ENCODE results near the gene CAVIN3.
A peak's percentile ranks its signal among the peaks of the same experiment; 100 is the strongest.

CAVIN3 gene, protein sequence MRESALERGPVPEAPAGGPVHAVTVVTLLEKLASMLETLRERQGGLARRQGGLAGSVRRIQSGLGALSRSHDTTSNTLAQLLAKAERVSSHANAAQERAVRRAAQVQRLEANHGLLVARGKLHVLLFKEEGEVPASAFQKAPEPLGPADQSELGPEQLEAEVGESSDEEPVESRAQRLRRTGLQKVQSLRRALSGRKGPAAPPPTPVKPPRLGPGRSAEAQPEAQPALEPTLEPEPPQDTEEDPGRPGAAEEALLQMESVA

GRCh38 chr11:6320411-6321155, at the start of gene CAVIN3:
TSS of gene CAVIN3 (minus strand) at chr11:6320501. CDS start at chr11:6320476, 25 bp downstream.
- peak; percentile 21 for DNase-seq (ENCODE audit: low read depth, low spot score)

GRCh38 chr11:6365659-6366058, 45.4 kb upstream of the CAVIN3 start:
- no peak for DNase-seq (ENCODE audit: low read depth, low spot score)

DNA sequence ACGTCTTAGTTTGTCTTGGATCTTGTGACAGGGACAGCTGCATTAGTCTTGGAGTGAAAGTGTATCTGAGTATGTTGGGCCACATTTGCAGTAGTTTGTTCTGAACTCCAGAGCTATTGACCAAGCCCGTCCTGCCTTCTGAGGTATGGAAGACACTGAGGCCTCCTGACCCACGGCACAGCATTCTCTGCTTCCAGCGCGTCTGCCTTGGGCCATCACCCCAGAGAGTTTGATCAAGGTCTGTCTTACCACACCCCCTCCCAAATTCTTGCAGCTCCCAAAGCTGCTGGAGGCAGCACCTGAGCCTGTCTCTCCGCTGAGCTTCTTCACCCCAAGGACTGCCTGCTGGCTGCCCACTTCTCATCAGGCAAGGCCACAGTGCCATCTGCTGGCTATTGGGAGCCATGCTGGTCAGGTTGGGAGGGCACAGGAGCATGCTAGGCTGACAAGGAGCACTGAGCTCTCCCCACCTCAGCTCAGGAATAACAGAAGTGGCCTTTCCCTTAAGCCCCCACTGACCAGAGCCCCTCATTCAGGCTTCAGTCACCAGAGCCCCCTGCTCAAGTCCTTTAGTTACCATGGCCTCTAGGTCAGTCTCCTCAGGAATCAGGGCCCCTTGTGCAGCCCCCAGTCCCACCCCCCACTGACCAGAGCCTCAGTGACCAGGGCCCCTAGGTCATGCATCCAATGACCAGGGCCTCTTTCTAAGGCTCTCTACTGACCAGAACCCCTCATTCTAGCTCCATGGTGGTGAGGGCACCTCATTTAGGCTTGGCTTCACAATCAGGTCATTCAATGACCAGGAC, 42.8 kb upstream of the CAVIN3 start:
- peak; percentile 40 for DNase-seq (ENCODE audit: low read depth, low spot score)

GRCh38 chr11:6362185-6362872, 42.0 kb upstream of the CAVIN3 start:
- no peak for DNase-seq (ENCODE audit: low read depth, low spot score)

GRCh38 chr11:6360183-6360582, 39.9 kb upstream of the CAVIN3 start:
- DNase-seq (ENCODE audit: low read depth, low spot score), result no peak

GRCh38 chr11:6357222-6357621, 36.9 kb upstream of the CAVIN3 start:
- DNase-seq (ENCODE audit: low read depth, low spot score), result no peak

DNA sequence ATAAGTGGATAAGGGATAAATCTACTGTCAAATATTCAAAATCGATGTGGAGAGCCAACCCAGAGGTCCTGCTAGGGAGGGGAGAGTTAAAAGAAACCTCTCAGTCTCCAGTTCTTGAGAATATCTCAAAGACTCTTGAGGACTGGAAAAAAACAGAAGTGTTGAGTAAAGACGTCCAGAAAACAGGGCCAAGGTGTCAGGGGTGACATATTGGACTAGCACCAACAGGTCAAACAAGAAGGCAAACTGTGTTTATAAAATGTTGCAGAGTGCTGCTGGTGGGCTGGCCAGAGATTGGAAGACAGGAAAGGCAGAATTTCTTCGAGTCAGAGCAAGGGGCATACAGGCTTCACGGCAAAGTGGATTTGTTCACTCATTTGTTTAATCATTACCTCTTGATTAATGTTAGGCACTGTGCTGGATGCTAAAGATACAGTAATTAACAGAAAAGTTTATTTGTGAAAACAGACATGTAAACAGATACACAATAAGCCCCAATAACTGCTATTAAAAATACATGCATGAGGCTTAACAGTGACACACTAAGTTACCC, 36.3 kb upstream of the CAVIN3 start:
- DNase-seq (ENCODE audit: low read depth, low spot score), result no peak

GRCh38 chr11:6354651-6355485, 34.6 kb upstream of the CAVIN3 start:
- no peak for DNase-seq (ENCODE audit: low read depth, low spot score)

DNA sequence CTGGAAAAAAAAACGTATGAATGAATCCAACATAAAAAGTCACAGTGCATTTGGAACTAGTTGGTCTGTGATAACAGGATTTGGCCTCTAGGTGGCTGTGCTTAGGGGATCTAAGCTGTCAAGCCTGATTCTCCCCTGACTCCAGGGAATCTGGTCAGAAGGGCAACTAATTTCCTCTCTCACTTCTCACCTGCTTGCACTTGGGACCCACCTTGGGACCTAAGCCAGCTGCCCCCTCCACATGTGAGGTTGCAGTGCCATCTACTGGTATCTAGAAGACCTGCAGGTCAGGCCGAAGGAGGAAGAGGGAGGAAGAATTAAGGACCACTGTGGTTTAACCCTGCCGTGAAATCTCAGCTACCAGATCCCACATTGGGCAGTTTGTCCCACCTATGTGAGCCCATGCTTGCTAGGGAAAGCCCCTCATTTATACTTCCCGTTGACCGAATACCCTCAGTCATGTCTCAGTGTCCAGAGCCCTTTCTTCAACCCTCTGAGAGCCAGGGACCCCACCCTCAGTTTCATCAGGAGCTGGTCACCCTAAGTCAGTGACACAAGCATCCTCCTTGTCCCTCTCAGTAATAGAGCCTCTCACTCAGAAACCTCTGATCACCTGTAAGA, 33.2 kb upstream of the CAVIN3 start:
- peak; percentile 30 for DNase-seq (ENCODE audit: low read depth, low spot score)

DNA sequence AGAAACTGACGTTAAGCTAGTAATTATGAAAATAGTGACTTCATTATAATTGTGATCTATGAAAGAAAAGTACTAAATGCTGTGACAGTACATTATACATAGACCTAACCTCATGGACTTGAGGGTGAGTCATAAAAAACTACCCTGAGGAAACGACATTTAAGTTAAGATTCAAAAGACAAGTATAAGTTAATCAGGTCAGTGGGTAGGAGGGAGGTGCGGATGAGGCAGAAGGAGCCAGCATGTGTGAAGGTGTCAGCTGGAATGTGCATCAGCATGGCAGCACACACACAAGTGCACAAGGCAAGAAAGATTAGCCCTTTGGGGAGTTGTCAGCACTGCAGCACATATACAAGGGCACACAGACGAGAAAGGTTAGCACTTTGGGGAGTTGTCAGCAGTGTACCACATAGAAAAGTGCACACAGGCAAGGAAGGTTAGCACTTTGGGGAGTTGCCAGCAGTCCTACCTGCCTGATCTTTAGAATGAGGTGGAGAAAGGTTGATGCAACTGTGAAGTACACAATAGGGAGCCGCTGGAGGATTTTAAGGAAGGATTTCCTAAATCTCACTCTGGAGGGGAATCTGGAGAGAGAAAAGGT, 31.6 kb upstream of the CAVIN3 start:
- DNase-seq (ENCODE audit: low read depth, low spot score), result no peak

GRCh38 chr11:6350486-6350885, 30.2 kb upstream of the CAVIN3 start:
- no peak for DNase-seq (ENCODE audit: low read depth, low spot score)

GRCh38 chr11:6350043-6350442, 29.7 kb upstream of the CAVIN3 start:
- no peak for DNase-seq (ENCODE audit: low read depth, low spot score)

DNA sequence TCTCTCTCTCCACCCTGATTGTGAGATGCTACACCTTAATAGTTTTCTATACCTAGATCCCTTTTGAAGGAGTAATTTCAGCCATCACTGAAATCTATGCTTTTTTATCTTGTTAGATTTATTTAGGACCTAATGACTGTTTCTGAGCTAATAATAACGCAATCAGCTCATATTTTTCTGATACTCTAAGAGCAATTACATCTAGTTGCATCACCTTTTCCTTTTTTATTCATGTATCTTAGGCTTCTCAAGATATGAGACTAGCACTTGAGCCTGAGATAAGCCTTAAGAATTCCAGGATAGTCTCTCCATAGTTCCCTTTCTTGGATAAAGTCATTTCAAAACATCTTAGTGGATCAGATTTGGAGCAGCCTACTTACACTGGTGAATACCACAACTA, 25.1 kb upstream of the CAVIN3 start:
- no peak for DNase-seq (ENCODE audit: low read depth, low spot score)

- no peak for DNase-seq (ENCODE audit: low read depth, low spot score)
Measured at GRCh38 chr11:6336293-6336692, 16.0 kb upstream of the CAVIN3 start.

DNA sequence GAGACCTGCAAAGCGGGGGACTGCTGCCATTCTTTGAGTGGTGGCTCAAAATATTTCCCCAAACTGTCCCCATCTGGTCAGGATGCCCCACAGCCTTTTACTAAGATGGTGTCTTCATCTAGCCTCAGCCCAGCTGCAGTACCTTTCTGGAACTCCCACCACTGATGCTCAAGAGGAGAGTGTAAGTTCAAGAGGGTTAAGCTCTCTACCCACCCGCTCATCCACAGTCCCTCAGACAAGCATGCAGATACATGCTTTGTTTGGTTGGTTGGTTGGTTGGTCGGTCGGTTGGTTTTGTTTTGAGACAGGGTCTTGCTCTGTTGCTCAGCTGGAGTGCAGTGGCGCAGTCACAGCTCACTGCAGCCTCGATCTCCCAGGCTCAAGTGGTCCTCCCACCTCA, 14.5 kb upstream of the CAVIN3 start:
- DNase-seq (ENCODE audit: low read depth, low spot score), result no peak

GRCh38 chr11:6333095-6333494, 12.8 kb upstream of the CAVIN3 start:
- no peak for DNase-seq (ENCODE audit: low read depth, low spot score)

- DNase-seq (ENCODE audit: low read depth, low spot score), result no peak
Measured at GRCh38 chr11:6332066-6332465, 11.8 kb upstream of the CAVIN3 start.

DNA sequence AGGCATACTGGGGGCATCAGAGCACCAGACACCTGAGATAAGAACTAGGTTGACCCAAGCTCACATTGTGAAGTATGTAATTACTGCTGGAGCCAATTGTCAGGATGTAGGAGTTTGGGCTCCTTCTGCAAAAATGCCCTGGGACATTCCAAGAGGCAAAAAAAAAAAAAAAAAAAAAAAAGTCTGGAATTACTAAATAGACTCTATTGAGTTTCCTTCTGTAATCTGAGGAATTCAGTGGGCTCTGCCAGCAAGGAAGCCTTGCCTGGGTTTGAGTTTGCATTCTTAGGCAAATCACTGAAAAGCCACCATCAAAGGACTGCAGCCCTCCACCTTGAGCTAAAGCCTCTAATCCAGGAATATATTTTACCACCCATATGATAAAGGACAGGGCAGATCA, 8.0 kb upstream of the CAVIN3 start:
- no peak for DNase-seq (ENCODE audit: low read depth, low spot score)

- DNase-seq (ENCODE audit: low read depth, low spot score), result no peak
Measured at GRCh38 chr11:6327806-6328205, 7.5 kb upstream of the CAVIN3 start.

- no peak for DNase-seq (ENCODE audit: low read depth, low spot score)
Measured at GRCh38 chr11:6326985-6327384, 6.7 kb upstream of the CAVIN3 start.

Measured in activated CD4-positive, CD25-positive, alpha-beta regulatory T cell treated with anti-CD3 and anti-CD28 coated beads, Interleukin-2, amount 50 U/mL, for 16 hours (primary cell).